WTC11 (cell line): Measurements from ENCODE around the gene SNAPC5. TPM values are rescaled to one million over a fixed set of nuclear protein-coding genes. Genes with fewer than 3 reads are reported as not detected.
A peak's percentile ranks its signal among the peaks of the same experiment; 100 is the strongest.

ENCODE experiments used
- ATAC-seq: fragments of 200-7000 bp; cut with Tn5 transposase; 2 replicates; pipeline ENCODE4 v1.10.0; 2021; ENCODE audit warnings: mild to moderate bottlenecking, moderate library complexity
- CTCF ChIA-PET: fragments of 300-600 bp; sonication (Branson Sonifier 250); formaldehyde crosslinking; loops from one replicate; lab custom pipeline; 2021; ENCODE audit warnings: antibody characterized with exemption; lab: Charles Lee
- POLR2A ChIA-PET: fragments of 350-600 bp; sonication (Branson Sonifier 250); formaldehyde crosslinking; loops from one replicate; lab custom pipeline; 2021; ENCODE audit warnings: antibody characterized with exemption; lab: Charles Lee
- DNase-seq: peaks from one replicate; pipeline ENCODE4 v3.0.0; 2021; ENCODE audit warnings: low spot score
- H3K27ac Mint-ChIP-seq: 2 replicates; pipeline ENCODE4 v1.8.0; 2021; ENCODE audit warnings: mixed read lengths
- H3K27me3 Mint-ChIP-seq: 2 replicates; pipeline ENCODE4 v1.8.0; 2021; ENCODE audit warnings: low read depth, mild to moderate bottlenecking, moderate library complexity, mixed read lengths
- H3K36me3 Mint-ChIP-seq: 2 replicates; pipeline ENCODE4 v1.8.0; 2021; ENCODE audit warnings: mixed read lengths
- H3K4me1 Mint-ChIP-seq: 2 replicates; pipeline ENCODE4 v1.8.0; 2022; ENCODE audit warnings: mixed read lengths
- H3K4me3 Mint-ChIP-seq: 2 replicates; pipeline ENCODE4 v1.8.0; 2021; ENCODE audit warnings: mild to moderate bottlenecking, moderate library complexity, mixed read lengths
- H3K9me3 Mint-ChIP-seq: 2 replicates; pipeline ENCODE4 v1.8.0; 2021; ENCODE audit warnings: mixed read lengths
- AFF4 ChIP-seq: sonication (generic); formaldehyde crosslinking; IDR thresholded peaks from 2 replicates; pipeline ENCODE4 v1.8.1; 2023; ENCODE audit warnings: mild to moderate bottlenecking, missing genetic modification reagents, borderline replicate concordance
- ATF2 ChIP-seq: sonication (generic); formaldehyde crosslinking; IDR thresholded peaks from 2 replicates; pipeline ENCODE4 v1.8.1; 2022; ENCODE audit warnings: low read depth, missing genetic modification reagents, borderline replicate concordance
- CREM ChIP-seq: sonication (generic); formaldehyde crosslinking; IDR thresholded peaks from 2 replicates; pipeline ENCODE4 v1.8.1; 2022; ENCODE audit warnings: mild to moderate bottlenecking, missing genetic modification reagents, moderate library complexity
- ELF4 ChIP-seq: sonication (generic); formaldehyde crosslinking; IDR thresholded peaks from 2 replicates; pipeline ENCODE4 v1.8.1; 2022; ENCODE audit warnings: low read depth, mild to moderate bottlenecking, moderate library complexity, missing genetic modification reagents
- EMX1 ChIP-seq: fragments of 250-450 bp; sonication (Bioruptor Pico); IDR thresholded peaks from 2 replicates; pipeline ENCODE4 v1.8.0; 2021; ENCODE audit warnings: mild to moderate bottlenecking
- ERG ChIP-seq: fragments of 250-450 bp; sonication (Bioruptor Pico); IDR thresholded peaks from 2 replicates; pipeline ENCODE4 v1.8.0; 2021; ENCODE audit warnings: mild to moderate bottlenecking
- ESRRA ChIP-seq: sonication (generic); formaldehyde crosslinking; IDR thresholded peaks from 2 replicates; pipeline ENCODE4 v1.8.1; 2022; ENCODE audit warnings: mild to moderate bottlenecking, missing genetic modification reagents, borderline replicate concordance
- GABPB1 ChIP-seq: sonication (generic); formaldehyde crosslinking; IDR thresholded peaks from 2 replicates; pipeline ENCODE4 v1.8.1; 2023; ENCODE audit warnings: mild to moderate bottlenecking, missing genetic modification reagents
- HMGA2 ChIP-seq: fragments of 250-450 bp; sonication (Bioruptor Pico); IDR thresholded peaks from 2 replicates; pipeline ENCODE4 v1.4.0; 2021; ENCODE audit warnings: mild to moderate bottlenecking, moderate library complexity
- IRF1 ChIP-seq: sonication (generic); formaldehyde crosslinking; IDR thresholded peaks from 2 replicates; pipeline ENCODE4 v1.8.0; 2023; ENCODE audit warnings: missing genetic modification reagents
- KAT7 ChIP-seq: sonication (generic); formaldehyde crosslinking; IDR thresholded peaks from 2 replicates; pipeline ENCODE4 v1.8.1; 2023; ENCODE audit warnings: missing genetic modification reagents, mild to moderate bottlenecking, borderline replicate concordance
- MYBL2 ChIP-seq: sonication (generic); formaldehyde crosslinking; IDR thresholded peaks from 2 replicates; pipeline ENCODE4 v1.8.1; 2023; ENCODE audit warnings: mild to moderate bottlenecking, moderate library complexity, missing genetic modification reagents
- OVOL2 ChIP-seq: fragments of 250-450 bp; sonication (Bioruptor Pico); IDR thresholded peaks from 2 replicates; pipeline ENCODE4 v1.9.0; 2021; ENCODE audit warnings: mild to moderate bottlenecking, borderline replicate concordance
- RELA ChIP-seq: sonication (generic); formaldehyde crosslinking; IDR thresholded peaks from 2 replicates; pipeline ENCODE4 v1.8.1; 2022; ENCODE audit warnings: missing genetic modification reagents, mild to moderate bottlenecking, borderline replicate concordance
- RORB ChIP-seq: fragments of 250-450 bp; sonication (Bioruptor Pico); IDR thresholded peaks from 2 replicates; pipeline ENCODE4 v1.9.0; 2021; ENCODE audit warnings: mild to moderate bottlenecking
- TP53 ChIP-seq: sonication (generic); formaldehyde crosslinking; IDR thresholded peaks from 2 replicates; pipeline ENCODE4 v1.8.1; 2023; ENCODE audit warnings: mild to moderate bottlenecking, missing genetic modification reagents
- USF1 ChIP-seq: sonication (generic); formaldehyde crosslinking; IDR thresholded peaks from 2 replicates; pipeline ENCODE4 v1.8.0; 2022; ENCODE audit warnings: mild to moderate bottlenecking, missing genetic modification reagents
- USF2 ChIP-seq: sonication (generic); formaldehyde crosslinking; IDR thresholded peaks from 2 replicates; pipeline ENCODE4 v1.8.1; 2023; ENCODE audit warnings: mild to moderate bottlenecking, missing genetic modification reagents, moderate library complexity
- ZNF138 ChIP-seq: sonication (generic); formaldehyde crosslinking; conservative IDR thresholded peaks from 2 replicates; pipeline ENCODE4 v1.8.1; 2022; ENCODE audit warnings: mild to moderate bottlenecking, moderate library complexity, missing genetic modification reagents
- ZNF281 ChIP-seq: sonication (generic); formaldehyde crosslinking; IDR thresholded peaks from 2 replicates; pipeline ENCODE4 v1.8.0; 2023; ENCODE audit warnings: mild to moderate bottlenecking, missing genetic modification reagents
- ZNF423 ChIP-seq: fragments of 250-450 bp; sonication (Bioruptor Pico); IDR thresholded peaks from 2 replicates; pipeline ENCODE4 v2.1.2; 2022; ENCODE audit warnings: mild to moderate bottlenecking, moderate library complexity
- ZSCAN18 ChIP-seq: fragments of 250-450 bp; sonication (Bioruptor Pico); IDR thresholded peaks from 2 replicates; pipeline ENCODE4 v2.1.2; 2022; ENCODE audit warnings: mild to moderate bottlenecking, moderate library complexity
- total RNA-seq: library from RNA; stranded (reverse); gene quantifications from 3 replicates; pipeline ENCODE4 v1.2.3, GENCODE V29; 2021

Gene SNAPC5
- total RNA-seq, 1 experiment from 2014 or later = 21.1 TPM

- H3K27me3 Mint-ChIP-seq = no peaks in the 10 kb centered on the region; the same call in 1 of the 2 replicates
- ATAC-seq (no peak), DNase-seq (no peak)
- H3K4me1 Mint-ChIP-seq = peaks cover 57% of the 10 kb centered on the region
- peaks cover 17% of the 10 kb centered on the region for H3K36me3 Mint-ChIP-seq
- ChIA-PET POLR2A (no interaction called here), CTCF (interaction anchor here (1.2 kb wide), 1 partner anchor 11 kb away, joined by 3 read pairs; no protein-coding TSS in a partner anchor)
- H3K4me3 Mint-ChIP-seq = no peak overlapping the region
- H3K9me3 Mint-ChIP-seq = peaks cover 5% of the 10 kb centered on the region
- TF ChIP-seq HMGA2 (no peak), CREM (CRISPR knock-in tag) (no peak), ESRRA (CRISPR knock-in tag) (no peak), KAT7 (CRISPR knock-in tag) (no peak), EMX1 (CRISPR knock-in tag) (no peak), MYBL2 (CRISPR knock-in tag) (no peak), ELF4 (CRISPR knock-in tag) (no peak), ZSCAN18 (CRISPR knock-in tag) (no peak), RORB (CRISPR knock-in tag) (no peak), ZNF138 (no peak), USF2 (CRISPR knock-in tag) (no peak), TP53 (CRISPR knock-in tag) (no peak), USF1 (CRISPR knock-in tag) (no peak), GABPB1 (CRISPR knock-in tag) (no peak), ATF2 (CRISPR knock-in tag) (no peak), OVOL2 (CRISPR knock-in tag) (no peak), RELA (no peak)
- H3K27ac Mint-ChIP-seq = peak overlapping the region; percentile 84
These were observed 37.5 kb downstream of the SNAPC5 start for GRCh38 chr15:66459818-66460615.

GRCh38 chr15:66456211-66456610 is 41.4 kb downstream of the SNAPC5 start:
- 0 out of 2 replicates have a peak overlapping the region, but pooled peaks have one; percentile 21 for H3K27ac Mint-ChIP-seq
- TF ChIP-seq ZNF281 (no peak), IRF1 (CRISPR knock-in tag) (no peak), ERG (CRISPR knock-in tag) (no peak), RELA (no peak), ZNF423 (CRISPR knock-in tag) (no peak), AFF4 (CRISPR knock-in tag) (no peak)

More at GRCh38 chr15:66456211-66456610, 41.4 kb downstream of the SNAPC5 start:
- H3K4me3 Mint-ChIP-seq = no peak overlapping the region
- H3K4me1 Mint-ChIP-seq = peaks cover 28% of the 10 kb centered on the region
- H3K9me3 Mint-ChIP-seq = no peaks in the 10 kb centered on the region
- POLR2A ChIA-PET = no interaction called here
- peaks cover 17% of the 10 kb centered on the region for H3K36me3 Mint-ChIP-seq
- CTCF ChIA-PET = interaction anchor here (0.5 kb wide), 1 partner anchor 123 kb away, joined by 4 read pairs; no protein-coding TSS in a partner anchor
- DNase-seq = no peak
- ATAC-seq = no peak
- no peaks in the 10 kb centered on the region; the same call in 1 of the 2 replicates for H3K27me3 Mint-ChIP-seq
